ENCODE data around the gene LLGL2.

- TF ChIP-seq CTCF (IDR thresholded peaks at IDR 0.05) (peak; percentile 72), EZH2 (IDR thresholded peaks at IDR 0.05) (no peak)
Measured at GRCh38 chr17:75619506-75620431, 94.3 kb downstream of the LLGL2 start.

Measured in neural progenitor cell (in vitro differentiated cells).